Fibroblast of lung (primary cell): ENCODE results near the gene STARD9.

ENCODE experiments used
- CTCF ChIP-seq, 2 donors: IDR thresholded peaks in 1 of 2; conservative IDR thresholded peaks in 1 of 2; 1 replicate in 1 of 2; 2 replicates in 1 of 2; pipeline ENCODE4 v1.5.1; 2011 to 2012; ENCODE audit warnings: low read length in 2 of 2, control low read depth in 1 of 2, inconsistent platforms in 1 of 2, low read depth in 1 of 2, mild to moderate bottlenecking in 1 of 2
- EZH2 ChIP-seq: IDR thresholded peaks from 2 replicates; pipeline ENCODE4 v1.5.1; 2012; ENCODE audit warnings: low read length, control low read depth, mild to moderate bottlenecking; ENCODE audit errors: missing control alignments

GRCh38 chr15:42686281-42686680 lies 110.9 kb downstream of the STARD9 start:
- no peak for TF ChIP-seq CTCF (conservative IDR thresholded peaks at IDR 0.05 in 1 of 2, IDR thresholded peaks at IDR 0.05 in 1 of 2; ENCODE audit: low read depth in 1 of 2, low read length in 2 of 2)
- TF ChIP-seq EZH2, result no peak
